GM04503 (cell line): ENCODE data around the gene MATCAP1.

Experiments used
- DNase-seq: peaks from one replicate; pipeline ENCODE4 v3.0.0-alpha.2; 2012; ENCODE audit warnings: low read depth

MATCAP1 gene

GRCh38 chr16:67170949-67171649 lies 12.7 kb downstream of the MATCAP1 start:
- no peak for DNase-seq

GRCh38 chr16:67170168-67170948 lies 13.4 kb downstream of the MATCAP1 start, which contains the start of gene NOL3:
Gene NOL3, plus strand, starts transcription at chr16:67170538.
- no peak for DNase-seq

GRCh38 chr16:67169642-67170167 lies 14.1 kb downstream of the MATCAP1 start:
- DNase-seq, result no peak

- DNase-seq, result no peak
Measured at GRCh38 chr16:67169011-67169451, 14.7 kb downstream of the MATCAP1 start.

- DNase-seq, result no peak
Measured at GRCh38 chr16:67167588-67167987, 16.2 kb downstream of the MATCAP1 start.

- DNase-seq, result no peak
Measured at GRCh38 chr16:67166598-67167168, 17.1 kb downstream of the MATCAP1 start.

GRCh38 chr16:67166110-67166547 lies 17.6 kb downstream of the MATCAP1 start:
- DNase-seq, result no peak

GRCh38 chr16:67165121-67166078 lies 18.4 kb downstream of the MATCAP1 start:
- DNase-seq, result no peak

GRCh38 chr16:67164599-67165061 lies 19.1 kb downstream of the MATCAP1 start, which contains the start of gene HSF4:
Gene HSF4, plus strand, starts transcription at chr16:67164745. Its CDS starts 67 bp downstream, at chr16:67164812.
- DNase-seq, result no peak

- DNase-seq, result no peak
Measured at GRCh38 chr16:67163999-67164558, 19.7 kb downstream of the MATCAP1 start.

GRCh38 chr16:67163164-67163998 lies 20.4 kb downstream of the MATCAP1 start:
- DNase-seq, result no peak

- DNase-seq, result no peak
Measured at GRCh38 chr16:67162506-67163163, 21.1 kb downstream of the MATCAP1 start.

- no peak for DNase-seq
Measured at GRCh38 chr16:67161595-67162058, 22.1 kb downstream of the MATCAP1 start.

GRCh38 chr16:67158637-67159600 lies 24.8 kb downstream of the MATCAP1 start:
- DNase-seq, result no peak

GRCh38 chr16:67157892-67158635 lies 25.7 kb downstream of the MATCAP1 start:
- DNase-seq, result no peak

- no peak for DNase-seq
Measured at GRCh38 chr16:67157106-67157748, 26.5 kb downstream of the MATCAP1 start.
